Measurements from ENCODE around the gene MAU2.
"Not testable (repeated sequence)": the region's sequence is repeated elsewhere in the genome, so short reads cannot be mapped to it uniquely, and the experiment has no call there.

Gene MAU2

DNA sequence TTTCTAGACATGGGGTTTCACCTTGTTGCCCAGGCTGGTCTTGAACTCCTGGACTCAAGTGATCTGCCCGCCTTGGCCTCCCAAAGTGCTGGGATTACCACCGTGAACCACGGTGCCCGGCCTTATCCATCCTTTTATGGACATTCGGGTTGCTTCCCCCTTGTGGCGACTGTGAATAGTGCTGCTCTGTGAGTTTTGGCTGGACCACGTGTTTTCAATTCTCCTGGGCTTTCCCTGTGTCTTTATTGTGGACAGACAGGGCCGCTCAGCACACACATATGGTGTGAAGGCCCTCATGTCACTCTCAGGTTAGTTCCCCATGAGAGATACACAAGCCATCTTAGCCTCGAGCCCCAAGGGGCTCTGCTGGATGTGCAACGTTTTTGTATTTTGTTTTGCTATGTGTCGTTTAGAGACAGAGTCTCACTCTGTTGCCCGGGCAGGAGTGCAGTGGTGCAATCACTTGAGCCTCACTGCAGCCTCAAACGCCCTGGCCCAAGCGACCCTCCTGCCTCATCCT, 40.5 kb downstream of the MAU2 start:
- Mint-ChIP-seq H3K36me3 (ENCODE audit: insufficient read depth) (peaks cover 14% of the 10 kb centered on the region), H3K27ac (peak overlapping the region; percentile 8 to 55), H3K4me1 (ENCODE audit: low read depth in 2 of 2) (peaks cover 10 to 24% of the 10 kb centered on the region in 2 donors), H3K4me3 (peak overlapping the region; percentile 16 to 40), H3K9me3 (no peaks in the 10 kb centered on the region), H3K27me3 (no peaks in the 10 kb centered on the region)
- DNase-seq (peak; percentile 60 to 72 (median 66)), ATAC-seq (replicated peaks) (peak; percentile 72)

- no peaks in the 10 kb centered on the region for H3K27me3 Mint-ChIP-seq
- peak overlapping the region in 1 of 2 donors; percentile 16 for H3K4me3 Mint-ChIP-seq
- H3K4me1 Mint-ChIP-seq (ENCODE audit: low read depth in 2 of 2): peaks cover 15 to 29% of the 10 kb centered on the region in 2 donors
- peak overlapping the region in 1 of 2 donors; percentile 69 for H3K27ac Mint-ChIP-seq
- peaks cover 13% of the 10 kb centered on the region for H3K36me3 Mint-ChIP-seq (ENCODE audit: insufficient read depth)
- DNase-seq (no peak), ATAC-seq (replicated peaks) (no peak)
- H3K9me3 Mint-ChIP-seq: no peaks in the 10 kb centered on the region
Measured at GRCh38 chr19:19362075-19362474, 41.4 kb downstream of the MAU2 start.

DNA sequence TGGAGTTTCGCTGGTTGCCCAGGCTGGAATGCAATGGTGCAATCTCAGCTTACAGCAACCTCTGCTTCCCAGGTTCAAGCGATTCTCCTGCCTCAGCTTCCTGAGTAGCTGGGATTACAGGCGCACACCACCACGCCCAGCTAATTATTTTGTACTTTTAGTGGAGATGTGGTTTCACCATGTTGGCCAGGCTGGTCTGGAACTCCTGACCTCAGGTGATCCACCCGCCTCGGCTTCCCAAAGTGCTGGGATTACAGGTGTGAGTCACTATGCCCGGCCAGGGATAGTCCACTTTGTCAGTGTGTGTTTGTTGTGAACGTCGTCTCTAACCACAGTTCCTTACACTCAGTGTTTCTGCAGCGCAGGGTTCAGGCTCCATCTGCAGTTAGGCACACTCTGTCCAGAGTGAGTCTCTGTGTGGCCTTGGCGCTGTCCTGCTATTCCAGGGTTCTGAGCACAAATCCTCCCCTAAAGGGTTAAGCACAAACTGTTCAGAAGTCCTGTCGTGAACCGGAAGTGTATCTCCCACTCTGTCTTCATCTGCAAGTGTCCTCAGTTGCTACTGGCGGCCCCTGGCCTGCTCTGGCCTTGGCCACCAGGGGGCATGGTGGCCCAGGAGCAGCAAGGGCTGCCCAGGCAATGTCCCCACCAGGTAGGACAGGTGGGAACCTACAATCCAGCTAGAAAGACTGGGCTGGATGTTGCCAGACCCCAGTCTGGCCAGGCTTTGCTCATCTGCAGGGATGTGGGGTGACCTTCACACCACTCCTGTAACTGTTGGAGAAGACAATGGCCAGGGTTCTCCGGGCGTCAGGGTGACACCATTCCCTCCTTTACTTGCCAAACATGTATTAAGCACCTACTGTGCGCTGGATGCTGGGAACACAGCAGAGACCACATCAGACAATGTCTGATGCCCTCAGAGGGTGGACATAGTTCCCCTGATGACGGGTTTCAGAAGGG, 46.1 kb downstream of the MAU2 start:
- ATAC-seq (replicated peaks): peak; percentile 75
- DNase-seq: peak; percentile 48 to 69 (median 62)

DNA sequence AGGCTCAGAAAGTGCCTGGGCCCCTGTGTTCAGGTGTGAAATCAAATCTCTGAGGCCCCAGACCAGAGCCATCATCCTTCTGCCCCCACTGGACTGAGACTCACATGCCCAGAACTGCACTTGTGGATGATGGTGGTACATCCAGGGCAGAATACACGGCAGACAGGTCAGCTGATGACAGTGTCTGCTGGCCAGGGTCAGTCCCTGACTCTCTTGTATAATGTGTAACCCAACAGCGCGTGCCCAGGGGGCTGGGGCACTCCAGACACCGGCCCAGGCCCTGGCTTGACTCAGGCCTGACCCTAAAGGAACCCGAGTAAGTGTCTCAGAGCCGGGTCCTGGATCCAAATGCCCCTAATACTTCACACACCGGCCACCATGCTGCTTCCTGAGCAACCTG, 47.5 kb downstream of the MAU2 start:
- no peak for ATAC-seq (replicated peaks)
- Mint-ChIP-seq H3K36me3 (ENCODE audit: insufficient read depth) (peaks cover 6% of the 10 kb centered on the region), H3K4me3 (no peak overlapping the region), H3K9me3 (no peaks in the 10 kb centered on the region), H3K4me1 (ENCODE audit: low read depth in 2 of 2) (peaks cover 18 to 19% of the 10 kb centered on the region in 2 donors), H3K27ac (no peak overlapping the region), H3K27me3 (no peaks in the 10 kb centered on the region)
- DNase-seq: no peak

More for the DNA sequence above, 46.1 kb downstream of the MAU2 start:
- peaks cover 6% of the 10 kb centered on the region for H3K36me3 Mint-ChIP-seq (ENCODE audit: insufficient read depth)
- H3K27ac Mint-ChIP-seq: peak overlapping the region in 1 of 2 donors; percentile 54
- H3K4me1 Mint-ChIP-seq (ENCODE audit: low read depth in 2 of 2): peaks cover 15 to 17% of the 10 kb centered on the region in 2 donors
- peak overlapping the region; percentile 48 to 64 for H3K4me3 Mint-ChIP-seq
- no peaks in the 10 kb centered on the region for H3K27me3 Mint-ChIP-seq
- H3K9me3 Mint-ChIP-seq: no peaks in the 10 kb centered on the region

DNA sequence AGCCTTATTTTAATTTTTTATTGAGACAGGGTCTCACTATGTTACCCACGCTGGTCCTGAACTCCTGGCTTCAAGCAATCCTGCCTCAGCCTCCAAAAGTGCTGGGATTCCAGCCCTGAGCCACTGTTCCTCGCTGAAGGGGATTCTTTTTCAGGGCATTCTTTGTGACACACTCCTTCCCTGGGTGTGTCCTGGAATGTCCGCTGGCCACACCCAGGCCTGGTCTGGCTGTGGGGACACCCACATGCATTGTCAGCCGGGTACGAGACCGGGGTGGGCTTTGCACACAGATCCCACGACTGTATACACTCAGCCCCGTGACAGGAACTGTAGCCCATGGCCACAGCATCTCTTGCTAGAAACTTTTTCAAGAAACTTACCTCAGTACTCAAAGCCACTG, 50.4 kb downstream of the MAU2 start:
- no peak for ATAC-seq (replicated peaks)
- no peak for DNase-seq
- H3K4me1 Mint-ChIP-seq (ENCODE audit: low read depth in 2 of 2): peaks cover 13 to 15% of the 10 kb centered on the region in 2 donors
- H3K27me3 Mint-ChIP-seq: no peaks in the 10 kb centered on the region
- H3K9me3 Mint-ChIP-seq: no peaks in the 10 kb centered on the region
- H3K27ac Mint-ChIP-seq: no peak overlapping the region
- peaks cover 3% of the 10 kb centered on the region for H3K36me3 Mint-ChIP-seq (ENCODE audit: insufficient read depth)
- H3K4me3 Mint-ChIP-seq: no peak overlapping the region

DNA sequence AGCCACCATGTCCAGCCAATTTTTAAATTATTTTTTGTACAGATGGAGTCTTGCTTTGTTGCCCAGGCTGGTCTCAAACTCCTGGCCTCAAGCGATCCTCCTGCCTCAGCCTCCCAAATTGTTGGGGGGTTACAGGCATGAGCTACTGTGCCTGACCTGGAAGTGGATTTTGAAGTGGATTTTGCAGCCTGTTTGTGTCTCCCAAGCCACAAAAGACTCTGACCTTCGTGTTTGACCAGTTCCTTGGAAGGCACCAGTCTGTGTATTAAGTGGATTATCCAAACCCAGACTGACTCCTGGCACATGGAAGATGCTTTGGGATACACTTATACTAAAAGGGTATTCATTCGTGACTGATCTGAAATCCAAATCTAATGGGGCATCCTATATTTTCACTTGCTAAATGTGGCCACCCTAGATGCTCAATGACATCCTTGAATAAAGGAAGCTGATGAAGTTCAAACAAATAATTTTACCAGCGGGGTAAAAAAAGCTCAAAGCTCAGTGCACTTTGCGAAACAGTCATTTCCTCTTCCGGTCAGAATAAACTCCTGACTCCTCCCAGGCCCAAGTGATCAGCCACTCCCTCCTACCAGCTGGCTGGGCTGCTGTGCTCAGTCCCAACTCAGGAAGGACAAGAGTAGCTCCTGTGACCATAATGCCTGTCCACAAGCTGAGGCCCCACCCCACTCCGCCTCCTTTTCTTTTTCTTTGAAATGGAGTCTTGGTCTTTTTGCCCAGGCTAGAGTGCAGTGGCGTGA, 52.2 kb downstream of the MAU2 start:
- ATAC-seq (replicated peaks) (peak; percentile 95), DNase-seq (peak; percentile 25 to 29 (median 28))
- no peaks in the 10 kb centered on the region for H3K27me3 Mint-ChIP-seq
- H3K4me1 Mint-ChIP-seq (ENCODE audit: low read depth in 2 of 2): peaks cover 7 to 8% of the 10 kb centered on the region in 2 donors
- H3K27ac Mint-ChIP-seq: peak overlapping the region; percentile 86
- H3K36me3 Mint-ChIP-seq (ENCODE audit: insufficient read depth): peaks cover 3% of the 10 kb centered on the region
- H3K4me3 Mint-ChIP-seq: peak overlapping the region; percentile 61
- no peaks in the 10 kb centered on the region for H3K9me3 Mint-ChIP-seq

GRCh38 chr19:19379527-19379926, 58.9 kb downstream of the MAU2 start:
- Mint-ChIP-seq H3K36me3 (ENCODE audit: insufficient read depth) (peaks cover 3% of the 10 kb centered on the region), H3K27ac (no peak overlapping the region), H3K4me1 (ENCODE audit: low read depth in 2 of 2) (no peaks in the 10 kb centered on the region), H3K27me3 (no peaks in the 10 kb centered on the region), H3K4me3 (no peak overlapping the region), H3K9me3 (no peaks in the 10 kb centered on the region)
- DNase-seq (no peak), ATAC-seq (replicated peaks) (no peak)

DNA sequence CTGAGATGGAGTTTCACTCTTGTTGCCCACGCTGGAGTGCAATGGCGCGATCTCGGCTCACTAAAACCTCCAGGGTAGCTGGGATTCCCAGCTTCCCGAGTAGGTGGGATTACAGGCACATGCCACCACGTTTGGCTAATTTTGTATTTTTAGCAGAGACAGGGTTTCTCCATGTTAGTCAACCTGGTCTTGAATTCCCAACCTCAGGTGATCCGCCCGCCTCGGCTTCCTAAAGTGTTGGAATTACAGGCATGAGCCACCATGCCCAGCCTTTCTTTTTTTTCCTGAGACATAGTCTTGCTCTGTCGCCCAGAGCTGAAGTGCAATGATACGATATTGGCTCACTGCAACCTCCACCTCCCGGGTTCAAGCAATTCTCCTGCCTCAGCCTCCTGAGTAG, 59.7 kb downstream of the MAU2 start:
- not testable (repeated sequence) for H3K9me3 Mint-ChIP-seq; H3K27ac Mint-ChIP-seq; H3K36me3 Mint-ChIP-seq (ENCODE audit: insufficient read depth); DNase-seq; ATAC-seq (replicated peaks); H3K4me1 Mint-ChIP-seq (ENCODE audit: low read depth in 2 of 2); H3K4me3 Mint-ChIP-seq; H3K27me3 Mint-ChIP-seq

GRCh38 chr19:19381007-19381926, 60.6 kb downstream of the MAU2 start:
- DNase-seq (no peak), ATAC-seq (replicated peaks) (no peak)
- H3K4me1 Mint-ChIP-seq (ENCODE audit: low read depth in 2 of 2): peaks cover 1% of the 10 kb centered on the region in 2 donors
- no peaks in the 10 kb centered on the region for H3K9me3 Mint-ChIP-seq
- H3K27me3 Mint-ChIP-seq: no peaks in the 10 kb centered on the region
- no peak overlapping the region for H3K4me3 Mint-ChIP-seq
- H3K36me3 Mint-ChIP-seq (ENCODE audit: insufficient read depth): peaks cover 3% of the 10 kb centered on the region
- no peak overlapping the region for H3K27ac Mint-ChIP-seq

DNA sequence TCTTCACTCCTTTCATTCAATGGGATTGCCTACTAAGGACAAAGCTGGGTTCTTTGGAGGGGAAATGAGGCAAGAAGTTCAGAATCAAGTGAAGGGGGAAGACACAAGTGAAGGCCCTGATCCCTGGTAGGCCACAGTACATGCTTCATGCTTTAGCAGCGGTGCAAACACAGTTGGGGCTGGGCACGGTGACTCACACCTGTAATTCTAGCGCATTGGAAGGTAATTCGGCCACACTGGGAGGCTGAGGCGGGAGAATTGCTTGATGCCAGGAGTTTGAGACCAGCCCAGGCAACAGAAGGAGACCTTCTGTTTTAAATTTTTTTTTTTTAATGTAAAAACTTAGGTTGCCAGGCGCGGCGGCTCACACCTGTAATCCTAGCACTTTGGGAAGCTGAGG, 61.5 kb downstream of the MAU2 start:
- DNase-seq (no peak), ATAC-seq (replicated peaks) (no peak)
- no peaks in the 10 kb centered on the region for H3K27me3 Mint-ChIP-seq
- H3K4me3 Mint-ChIP-seq: no peak overlapping the region
- H3K36me3 Mint-ChIP-seq (ENCODE audit: insufficient read depth): peaks cover 8% of the 10 kb centered on the region
- H3K9me3 Mint-ChIP-seq: no peaks in the 10 kb centered on the region
- no peak overlapping the region for H3K27ac Mint-ChIP-seq
- H3K4me1 Mint-ChIP-seq (ENCODE audit: low read depth in 2 of 2): peaks cover 10% of the 10 kb centered on the region in 2 donors

- no peak for DNase-seq
- Mint-ChIP-seq H3K4me1 (ENCODE audit: low read depth in 2 of 2) (peaks cover 30 to 33% of the 10 kb centered on the region in 2 donors), H3K27me3 (no peaks in the 10 kb centered on the region), H3K4me3 (peak overlapping the region; percentile 99 to 100), H3K36me3 (ENCODE audit: insufficient read depth) (peaks cover 12% of the 10 kb centered on the region), H3K9me3 (no peaks in the 10 kb centered on the region), H3K27ac (peak overlapping the region; percentile 98 to 99)
- no peak for ATAC-seq (replicated peaks)
Measured at GRCh38 chr19:19384486-19384885, 63.9 kb downstream of the MAU2 start.

DNA sequence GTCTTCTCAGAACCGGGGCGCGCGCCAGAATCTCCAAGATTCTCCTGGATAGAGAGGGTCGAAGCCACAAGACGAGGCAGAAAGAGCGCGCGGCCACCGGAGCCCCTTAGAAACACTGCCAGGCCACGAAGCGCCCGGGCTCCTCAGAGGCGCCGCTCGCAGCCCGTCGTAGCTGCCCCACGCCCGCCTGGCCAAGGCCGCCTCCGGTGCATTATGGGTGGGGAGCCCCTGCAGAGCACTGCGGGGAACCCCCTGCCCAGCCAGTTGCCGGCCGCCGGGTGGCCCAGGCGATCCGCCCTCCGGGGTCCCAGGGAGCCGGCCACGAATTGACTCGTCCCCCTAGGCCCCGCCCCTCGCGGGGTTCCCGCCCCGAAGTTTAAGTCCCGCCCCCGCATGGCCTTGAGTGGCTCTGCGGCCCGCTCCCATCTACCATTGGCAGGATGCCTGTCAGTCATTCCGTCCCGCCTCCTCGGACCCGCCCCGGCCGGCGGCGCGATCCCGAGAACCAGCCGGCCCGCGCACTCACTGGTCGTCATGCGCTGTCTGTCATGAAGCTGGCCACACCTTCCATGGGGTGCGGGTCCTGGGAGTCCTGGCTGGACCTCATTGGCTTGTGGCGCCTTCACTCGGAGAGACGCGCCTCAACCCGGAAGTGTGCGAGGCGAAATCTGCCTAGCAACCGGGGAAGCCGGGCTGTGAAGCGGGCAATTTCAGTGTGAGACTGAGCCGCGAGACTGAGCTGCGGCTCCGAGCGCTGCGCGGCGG, 64.7 kb downstream of the MAU2 start:
- peak overlapping the region; percentile 98 to 99 for H3K27ac Mint-ChIP-seq
- peak overlapping the region; percentile 99 to 100 for H3K4me3 Mint-ChIP-seq
- no peaks in the 10 kb centered on the region for H3K9me3 Mint-ChIP-seq
- no peaks in the 10 kb centered on the region for H3K27me3 Mint-ChIP-seq
- peak; percentile 98 to 99 (median 98) for DNase-seq
- peaks cover 36 to 40% of the 10 kb centered on the region in 2 donors for H3K4me1 Mint-ChIP-seq (ENCODE audit: low read depth in 2 of 2)
- peaks cover 12% of the 10 kb centered on the region for H3K36me3 Mint-ChIP-seq (ENCODE audit: insufficient read depth)
- ATAC-seq (replicated peaks): peak; percentile 82
